Fibroblast of skin of left quadriceps (primary cell): ENCODE measurements around the gene WIPF2.

Experiments
- DNase-seq, 2 experiments: peaks; one replicate each; pipeline ENCODE4 v3.0.0-alpha.2; 2013; ENCODE audit warnings: low read depth in 2 of 2

Gene WIPF2

GRCh38 chr17:40326014-40326831 lies 107.1 kb downstream of the WIPF2 start:
- no peak for DNase-seq

- DNase-seq, result no peak
Measured at GRCh38 chr17:40326832-40327199, 107.7 kb downstream of the WIPF2 start.

DNA sequence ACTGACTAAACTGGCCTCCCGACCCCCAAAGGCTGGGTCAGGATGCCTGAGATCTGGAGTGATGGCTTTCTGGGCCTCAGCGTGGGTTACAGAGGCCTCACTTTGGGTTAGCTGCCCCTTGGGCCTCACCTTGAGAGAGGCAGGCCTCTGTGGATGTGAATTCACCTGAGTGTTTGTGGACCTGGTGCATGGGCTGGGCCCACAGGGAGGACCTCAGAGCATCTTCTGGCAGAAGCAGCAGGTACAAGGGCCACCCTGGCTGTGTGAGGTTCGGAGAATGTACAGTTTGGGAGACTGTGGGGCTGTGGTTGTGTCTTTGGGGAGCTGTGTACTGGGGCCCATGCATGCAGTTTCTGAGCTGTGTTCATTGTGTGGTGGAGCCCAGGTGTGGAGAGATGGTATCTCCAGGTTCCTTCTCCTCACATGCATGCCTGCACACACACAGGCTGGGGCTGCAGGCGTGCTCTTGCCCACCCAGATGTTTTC lies 108.2 kb downstream of the WIPF2 start:
- no peak for DNase-seq

- DNase-seq, result no peak
Measured at GRCh38 chr17:40327735-40328385, 108.8 kb downstream of the WIPF2 start.

GRCh38 chr17:40328386-40328766 lies 109.3 kb downstream of the WIPF2 start:
- no peak for DNase-seq

GRCh38 chr17:40329839-40330794 lies 111.0 kb downstream of the WIPF2 start:
- DNase-seq, result no peak

- DNase-seq, result no peak
Measured at GRCh38 chr17:40330850-40331470, 111.9 kb downstream of the WIPF2 start.

GRCh38 chr17:40331743-40332641 lies 112.9 kb downstream of the WIPF2 start:
- no peak for DNase-seq
